ENCODE measurements around the gene AUTS2. TPM values are rescaled to one million over a fixed set of nuclear protein-coding genes. Genes with fewer than 3 reads are reported as not detected.
"Not testable (repeated sequence)": the region's sequence is repeated elsewhere in the genome, so short reads cannot be mapped to it uniquely, and the experiment has no call there.

The AUTS2 gene
- total RNA-seq, 1 donor from 2014 or later = 71.3 TPM

GRCh38 chr7:70710011-70710480 is 1111.8 kb downstream of the AUTS2 start:
- DNase-seq (ENCODE audit: low spot score in 2 of 2) = no peak
- no peak for FAIRE-seq

- no peak for FAIRE-seq
These were observed 1112.4 kb downstream of the AUTS2 start for GRCh38 chr7:70710651-70711050.

GRCh38 chr7:70711452-70711851 is 1113.2 kb downstream of the AUTS2 start:
- FAIRE-seq (no peak), DNase-seq (ENCODE audit: low spot score in 2 of 2) (no peak)

More at GRCh38 chr7:70710651-70711050, 1112.4 kb downstream of the AUTS2 start:
- no peak for DNase-seq (ENCODE audit: low spot score in 2 of 2)

- FAIRE-seq = no peak
These were observed 1114.7 kb downstream of the AUTS2 start for GRCh38 chr7:70712942-70713341.

GRCh38 chr7:70714506-70715038 is 1116.3 kb downstream of the AUTS2 start:
- no peak for DNase-seq (ENCODE audit: low spot score in 2 of 2)
- no peak for FAIRE-seq

More at GRCh38 chr7:70712942-70713341, 1114.7 kb downstream of the AUTS2 start:
- no peak for DNase-seq (ENCODE audit: low spot score in 2 of 2)

- FAIRE-seq (no peak), DNase-seq (ENCODE audit: low spot score in 2 of 2) (no peak)
These were observed 1119.5 kb downstream of the AUTS2 start for GRCh38 chr7:70717553-70718329.

GRCh38 chr7:70719125-70719524 is 1120.8 kb downstream of the AUTS2 start:
- no peak for FAIRE-seq
- DNase-seq (ENCODE audit: low spot score in 2 of 2) = no peak

GRCh38 chr7:70720191-70720873 is 1122.1 kb downstream of the AUTS2 start:
- FAIRE-seq = no peak

GRCh38 chr7:70721500-70721899 is 1123.2 kb downstream of the AUTS2 start:
- no peak for FAIRE-seq
- no peak for DNase-seq (ENCODE audit: low spot score in 2 of 2)

More at GRCh38 chr7:70720191-70720873, 1122.1 kb downstream of the AUTS2 start:
- no peak for DNase-seq (ENCODE audit: low spot score in 2 of 2)

- FAIRE-seq = no peak
These were observed 1125.1 kb downstream of the AUTS2 start for GRCh38 chr7:70723339-70723738.

GRCh38 chr7:70725448-70725847 is 1127.2 kb downstream of the AUTS2 start:
- no peak for DNase-seq (ENCODE audit: low spot score in 2 of 2)

More at GRCh38 chr7:70723339-70723738, 1125.1 kb downstream of the AUTS2 start:
- no peak for DNase-seq (ENCODE audit: low spot score in 2 of 2)

GRCh38 chr7:70726294-70726693 is 1128.0 kb downstream of the AUTS2 start:
- DNase-seq (ENCODE audit: low spot score in 2 of 2) (no peak), FAIRE-seq (no peak)

More at GRCh38 chr7:70725448-70725847, 1127.2 kb downstream of the AUTS2 start:
- FAIRE-seq = no peak

- FAIRE-seq (no peak), DNase-seq (ENCODE audit: low spot score in 2 of 2) (no peak)
These were observed 1128.7 kb downstream of the AUTS2 start for GRCh38 chr7:70726951-70727378.

GRCh38 chr7:70727861-70728260 is 1129.6 kb downstream of the AUTS2 start:
- DNase-seq (ENCODE audit: low spot score in 2 of 2) (no peak), FAIRE-seq (no peak)

- DNase-seq (ENCODE audit: low spot score in 2 of 2) (peak in 1 of 2 donors; percentile 24), FAIRE-seq (no peak)
These were observed 1130.7 kb downstream of the AUTS2 start for GRCh38 chr7:70728872-70729552.

- not testable (repeated sequence) for DNase-seq (ENCODE audit: low spot score in 2 of 2); FAIRE-seq
These were observed 1131.4 kb downstream of the AUTS2 start for GRCh38 chr7:70729553-70730157.

GRCh38 chr7:70730451-70731110 is 1132.3 kb downstream of the AUTS2 start:
- FAIRE-seq (no peak), DNase-seq (ENCODE audit: low spot score in 2 of 2) (no peak)

GRCh38 chr7:70733090-70733489 is 1134.8 kb downstream of the AUTS2 start:
- DNase-seq (ENCODE audit: low spot score in 2 of 2) (no peak), FAIRE-seq (no peak)

GRCh38 chr7:70734411-70734810 is 1136.1 kb downstream of the AUTS2 start:
- FAIRE-seq = no peak
- DNase-seq (ENCODE audit: low spot score in 2 of 2) = no peak

GRCh38 chr7:70735313-70735712 is 1137.0 kb downstream of the AUTS2 start:
- FAIRE-seq (no peak), DNase-seq (ENCODE audit: low spot score in 2 of 2) (no peak)
